ENCODE measurements around the gene ASCC1. TPM values are rescaled to one million over a fixed set of nuclear protein-coding genes. Genes with fewer than 3 reads are reported as not detected.
"Not testable (repeated sequence)": the region's sequence is repeated elsewhere in the genome, so short reads cannot be mapped to it uniquely, and the experiment has no call there.

Gene ASCC1
- total and polyA plus RNA-seq, 2 donors (not counting 3 experiments of a cell fraction or from before 2014, with no cell fraction given): 16.0 to 24.9 TPM

DNA sequence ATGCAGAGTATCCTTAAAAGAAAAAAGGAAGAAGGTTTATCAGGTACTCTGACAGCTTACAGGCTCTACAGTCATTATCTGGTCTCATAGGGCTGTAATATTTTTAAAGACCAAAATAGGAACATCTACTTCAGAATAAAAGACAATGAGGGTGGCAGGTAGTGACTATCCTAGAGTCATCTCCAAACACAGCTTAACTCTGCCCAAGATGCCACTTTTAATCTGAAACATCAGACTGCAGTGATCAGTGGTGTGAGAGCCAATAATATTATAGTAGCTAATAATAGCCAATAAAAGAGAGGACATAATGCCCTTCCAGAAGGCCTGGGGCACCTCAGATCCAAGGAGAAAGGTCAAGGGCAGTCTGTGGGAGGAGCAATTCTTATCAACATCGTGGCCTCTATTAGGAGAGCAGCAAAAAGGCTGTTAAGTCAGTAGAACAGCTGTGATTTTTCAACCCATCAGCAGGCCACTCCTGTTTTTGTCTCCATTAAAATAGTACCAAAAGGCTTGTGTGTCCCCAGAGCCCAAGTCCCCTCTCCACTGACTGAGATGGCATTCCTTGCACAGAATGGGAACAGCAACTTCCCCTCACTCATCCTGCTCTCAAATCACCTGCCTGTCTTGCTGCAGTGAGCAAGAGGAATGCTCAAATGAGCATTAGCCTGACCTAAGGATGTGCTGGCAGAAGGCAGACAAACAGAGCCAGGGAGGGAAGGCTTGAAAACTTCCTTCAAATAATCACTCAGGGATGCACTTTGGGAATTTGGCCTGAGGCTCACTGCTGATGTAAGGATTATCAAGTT lies 107.0 kb downstream of the ASCC1 start:
- H3K9me3 ChIP-seq (replicated peaks; ENCODE audit: control insufficient read depth, insufficient read depth, low read length): no peaks in the 10 kb centered on the region
- no peak overlapping the region for H2AFZ ChIP-seq (ENCODE audit: low read depth, low read length)
- peaks cover 0 to 2% of the 10 kb centered on the region in 2 experiments for H3K36me3 ChIP-seq (ENCODE audit: control insufficient read depth in 2 of 2, extremely low read depth in 1 of 2, insufficient read depth in 2 of 2, low read length in 2 of 2)
- POLR2A ChIA-PET: no interaction called here
- H3K4me3 ChIP-seq (replicated peaks in 1 of 3; ENCODE audit: insufficient read depth in 1 of 3, low read depth in 1 of 3, low read length in 3 of 3): no peak overlapping the region
- no peaks in the 10 kb centered on the region for H3K9me1 ChIP-seq (replicated peaks; ENCODE audit: control insufficient read depth, extremely low read depth, insufficient read depth, low read length)
- H3K27me3 ChIP-seq (ENCODE audit: control insufficient read depth in 2 of 2, insufficient read depth in 2 of 2, low read length in 2 of 2): no peaks in the 10 kb centered on the region
- no peaks in the 10 kb centered on the region for H3K79me2 ChIP-seq (ENCODE audit: control insufficient read depth, insufficient read depth, low read length)
- CTCF ChIA-PET: interaction anchor here (1.5 to 1.6 kb wide), 2 partner anchors 17 to 60 kb away, joined by 6 to 11 read pairs; no protein-coding TSS in a partner anchor
- intact Hi-C loops (cut with micrococcal nuclease) (no loop called here), dilution Hi-C loops (cut with MboI; ENCODE audit: extremely low pct_ligation_motif_present, low sequenced_read_pairs) (no loop called here)
- no peak overlapping the region for H3K27ac ChIP-seq (ENCODE audit: insufficient read depth, low read depth, low read length)
- BruUV-seq (replicated peaks): no TSS peak
- no peaks in the 10 kb centered on the region for H3K4me1 ChIP-seq (ENCODE audit: control insufficient read depth, extremely low read depth, insufficient read depth, low read length)
- H4K20me1 ChIP-seq (replicated peaks; ENCODE audit: control insufficient read depth, extremely low read depth, insufficient read depth, low read length): no peaks in the 10 kb centered on the region
- H3K9ac ChIP-seq (replicated peaks; ENCODE audit: extremely low read depth, insufficient read depth, low read length): no peak overlapping the region
- no peak for TF ChIP-seq MYC (IDR thresholded peaks at IDR 0.05; ENCODE audit: low read depth, low read length)
- no peak for TF ChIP-seq JUN (IDR thresholded peaks at IDR 0.05; ENCODE audit: borderline replicate concordance, insufficient read depth, insufficient read length, low read depth)
- no peak for TF ChIP-seq POLR2A (IDR thresholded peaks at IDR 0.05; ENCODE audit: low read depth, low read length)
- no peak for TF ChIP-seq POLR2AphosphoS5 (IDR thresholded peaks at IDR 0.05; ENCODE audit: insufficient read depth, low read depth, low read length)
- TF ChIP-seq, protein P1, sequence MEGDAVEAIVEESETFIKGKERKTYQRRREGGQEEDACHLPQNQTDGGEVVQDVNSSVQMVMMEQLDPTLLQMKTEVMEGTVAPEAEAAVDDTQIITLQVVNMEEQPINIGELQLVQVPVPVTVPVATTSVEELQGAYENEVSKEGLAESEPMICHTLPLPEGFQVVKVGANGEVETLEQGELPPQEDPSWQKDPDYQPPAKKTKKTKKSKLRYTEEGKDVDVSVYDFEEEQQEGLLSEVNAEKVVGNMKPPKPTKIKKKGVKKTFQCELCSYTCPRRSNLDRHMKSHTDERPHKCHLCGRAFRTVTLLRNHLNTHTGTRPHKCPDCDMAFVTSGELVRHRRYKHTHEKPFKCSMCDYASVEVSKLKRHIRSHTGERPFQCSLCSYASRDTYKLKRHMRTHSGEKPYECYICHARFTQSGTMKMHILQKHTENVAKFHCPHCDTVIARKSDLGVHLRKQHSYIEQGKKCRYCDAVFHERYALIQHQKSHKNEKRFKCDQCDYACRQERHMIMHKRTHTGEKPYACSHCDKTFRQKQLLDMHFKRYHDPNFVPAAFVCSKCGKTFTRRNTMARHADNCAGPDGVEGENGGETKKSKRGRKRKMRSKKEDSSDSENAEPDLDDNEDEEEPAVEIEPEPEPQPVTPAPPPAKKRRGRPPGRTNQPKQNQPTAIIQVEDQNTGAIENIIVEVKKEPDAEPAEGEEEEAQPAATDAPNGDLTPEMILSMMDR (IDR thresholded peaks at IDR 0.05; ENCODE audit: extremely low read depth in 1 of 2, insufficient read depth in 1 of 2, low read depth in 1 of 2, low read length in 2 of 2): no peak
- TF ChIP-seq EZH2 (IDR thresholded peaks at IDR 0.05; ENCODE audit: borderline replicate concordance, low read depth, low read length, severe bottlenecking): no peak
- TF ChIP-seq, protein P2, sequence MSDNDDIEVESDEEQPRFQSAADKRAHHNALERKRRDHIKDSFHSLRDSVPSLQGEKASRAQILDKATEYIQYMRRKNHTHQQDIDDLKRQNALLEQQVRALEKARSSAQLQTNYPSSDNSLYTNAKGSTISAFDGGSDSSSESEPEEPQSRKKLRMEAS (IDR thresholded peaks at IDR 0.05; ENCODE audit: insufficient read depth, insufficient read length): no peak
- no peak for TF ChIP-seq FOS (IDR thresholded peaks at IDR 0.05; ENCODE audit: borderline replicate concordance, insufficient read depth, low read length)
- TF ChIP-seq GATA2 (IDR thresholded peaks at IDR 0.05; ENCODE audit: insufficient read depth, insufficient read length, low read depth, low read length): no peak
- FAIRE-seq (no peak), DNase-seq (ENCODE audit: low read depth, low spot score) (no peak)
- no peak overlapping the region for H3K4me2 ChIP-seq (ENCODE audit: insufficient read depth, low read length)

DNA sequence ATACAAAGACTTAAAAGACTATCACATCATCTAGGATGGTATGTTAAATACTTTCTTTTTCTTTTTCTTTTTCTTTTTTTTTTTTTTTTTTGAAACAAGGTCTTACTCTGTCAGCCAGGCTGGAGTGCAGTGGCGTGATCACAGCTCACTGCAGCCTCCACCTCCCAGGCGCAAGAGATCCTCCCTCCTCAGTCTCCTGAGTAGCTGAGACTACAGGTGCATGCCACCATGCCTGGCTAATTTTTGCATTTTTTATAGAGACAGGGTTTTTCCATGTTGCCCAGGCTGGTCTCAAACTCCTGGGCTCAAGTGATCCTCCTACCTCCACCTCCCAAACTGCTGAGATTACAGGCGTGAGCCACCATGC lies 108.1 kb downstream of the ASCC1 start:
- H3K9me1 ChIP-seq (replicated peaks; ENCODE audit: control insufficient read depth, extremely low read depth, insufficient read depth, low read length); H3K4me2 ChIP-seq (ENCODE audit: insufficient read depth, low read length); DNase-seq (ENCODE audit: low read depth, low spot score); H3K27me3 ChIP-seq (ENCODE audit: control insufficient read depth in 2 of 2, insufficient read depth in 2 of 2, low read length in 2 of 2); POLR2A ChIA-PET; BruUV-seq (replicated peaks); H3K4me3 ChIP-seq (replicated peaks in 1 of 3; ENCODE audit: insufficient read depth in 1 of 3, low read depth in 1 of 3, low read length in 3 of 3); H3K27ac ChIP-seq (ENCODE audit: insufficient read depth, low read depth, low read length); H3K36me3 ChIP-seq (ENCODE audit: control insufficient read depth in 2 of 2, extremely low read depth in 1 of 2, insufficient read depth in 2 of 2, low read length in 2 of 2); H3K4me1 ChIP-seq (ENCODE audit: control insufficient read depth, extremely low read depth, insufficient read depth, low read length); H4K20me1 ChIP-seq (replicated peaks; ENCODE audit: control insufficient read depth, extremely low read depth, insufficient read depth, low read length); FAIRE-seq; intact Hi-C loops (cut with micrococcal nuclease); H2AFZ ChIP-seq (ENCODE audit: low read depth, low read length); H3K9me3 ChIP-seq (replicated peaks; ENCODE audit: control insufficient read depth, insufficient read depth, low read length); H3K79me2 ChIP-seq (ENCODE audit: control insufficient read depth, insufficient read depth, low read length); H3K9ac ChIP-seq (replicated peaks; ENCODE audit: extremely low read depth, insufficient read depth, low read length); dilution Hi-C loops (cut with MboI; ENCODE audit: extremely low pct_ligation_motif_present, low sequenced_read_pairs): not testable (repeated sequence)
- CTCF ChIA-PET: interaction anchor here (1.5 to 1.6 kb wide), 2 partner anchors 18 to 59 kb away, joined by 6 to 11 read pairs; no protein-coding TSS in a partner anchor
